A549 (cell line): ENCODE data around the gene NMUR2. TPM values are rescaled to one million over a fixed set of nuclear protein-coding genes. Genes with fewer than 3 reads are reported as not detected.

ENCODE experiments used
- ATAC-seq, 2 experiments: fragments of 200-7000 bp in 1 of 2; fragments of >200 bp in 1 of 2; cut with Nextera tagmentation in 1 of 2; cut with Tn5 transposase in 1 of 2; 3 replicates each; pipeline versions ENCODE4 v1.8.0 to v1.9.1; 2018 to 2020; ENCODE audit warnings: mild to moderate bottlenecking in 1 of 2, moderate library complexity in 1 of 2
- CTCF ChIA-PET: fragments of 300-600 bp; sonication (Branson Sonifier 250); formaldehyde crosslinking; extraction: SDS; loops from one replicate; lab custom pipeline; 2021; ENCODE audit warnings: antibody characterized with exemption, inconsistent platforms; lab: Yijun Ruan, JAX
- POLR2A ChIA-PET: fragments of 350-600 bp; formaldehyde crosslinking; extraction: SDS; loops from one replicate; lab custom pipeline; 2021; ENCODE audit warnings: antibody characterized with exemption, inconsistent platforms; lab: Yijun Ruan, JAX
- DNase-seq, 2 experiments: peaks; one replicate each; pipeline versions ENCODE4 v3.0.0 to v3.0.0-alpha.2; 2011 to 2016; ENCODE audit warnings: low read depth in 1 of 2, low spot score in 1 of 2
- FAIRE-seq: peaks from 2 replicates; lab custom pipeline; 2011; peaks lifted over from hg19 to GRCh38; lab: Jason Lieb, UNC
- H3K27ac ChIP-seq, 2 experiments: fragments of >200 bp; sonication (Bioruptor Twin); formaldehyde crosslinking; 3 replicates each; pipeline ENCODE4 v1.5.1; 2016 to 2017
- H3K4me1 ChIP-seq: fragments of >200 bp; sonication (Bioruptor Twin); formaldehyde crosslinking; 3 replicates; pipeline ENCODE4 v1.6.1; 2016
- H3K4me2 ChIP-seq: fragments of >200 bp; sonication (Bioruptor Twin); formaldehyde crosslinking; 3 replicates; pipeline ENCODE4 v1.6.1; 2016
- H3K4me3 ChIP-seq: fragments of >200 bp; sonication (Bioruptor Twin); formaldehyde crosslinking; 3 replicates; pipeline ENCODE4 v1.5.1; 2016
- H3K9me3 ChIP-seq: fragments of >200 bp; sonication (Bioruptor Twin); formaldehyde crosslinking; 3 replicates; pipeline ENCODE4 v1.6.1; 2016
- CBX8 ChIP-seq: fragments of 200-600 bp; sonication (generic); IDR thresholded peaks from 2 replicates; pipeline ENCODE4 v1.6.1; 2016
- CHD4 ChIP-seq: fragments of 200-600 bp; sonication (generic); IDR thresholded peaks from 2 replicates; pipeline ENCODE4 v1.6.1; 2016; ENCODE audit warnings: antibody characterized with exemption, mild to moderate bottlenecking, borderline replicate concordance
- EHF ChIP-seq: fragments of 250-450 bp; sonication (Bioruptor Pico); IDR thresholded peaks from 2 replicates; pipeline ENCODE4 v1.5.0; 2020; ENCODE audit warnings: mild to moderate bottlenecking
- EHMT2 ChIP-seq: fragments of 200-600 bp; sonication (generic); IDR thresholded peaks from 2 replicates; pipeline ENCODE4 v1.6.1; 2016; ENCODE audit warnings: antibody characterized with exemption, low read depth, mild to moderate bottlenecking, moderate library complexity
- FOSB ChIP-seq: fragments of 250-450 bp; sonication (Bioruptor Pico); IDR thresholded peaks from 2 replicates; pipeline ENCODE4 v1.5.0; 2020; ENCODE audit warnings: mild to moderate bottlenecking, moderate library complexity
- FOXS1 ChIP-seq: fragments of 250-450 bp; sonication (Bioruptor Pico); IDR thresholded peaks from 2 replicates; pipeline ENCODE4 v1.5.0; 2020; ENCODE audit warnings: mild to moderate bottlenecking, moderate library complexity
- GATA3 ChIP-seq: IDR thresholded peaks from 2 replicates; pipeline ENCODE4 v1.6.1; 2012; ENCODE audit warnings: borderline replicate concordance
- HOXB13 ChIP-seq: fragments of 250-450 bp; sonication (Bioruptor Pico); IDR thresholded peaks from 2 replicates; pipeline ENCODE4 v1.5.0; 2020; ENCODE audit warnings: low read depth, mild to moderate bottlenecking, moderate library complexity
- HOXB5 ChIP-seq: fragments of 250-450 bp; sonication (Bioruptor Pico); IDR thresholded peaks from 2 replicates; pipeline ENCODE4 v1.5.0; 2020; ENCODE audit warnings: mild to moderate bottlenecking, moderate library complexity
- MAFK ChIP-seq: fragments of 450-650 bp; IDR thresholded peaks from 2 replicates; pipeline ENCODE4 v1.6.1; 2014; ENCODE audit not compliant: partially characterized antibody
- NPAS2 ChIP-seq: fragments of 250-450 bp; sonication (Bioruptor Pico); IDR thresholded peaks from 2 replicates; pipeline ENCODE4 v1.8.0; 2022; ENCODE audit warnings: mild to moderate bottlenecking, moderate library complexity, borderline replicate concordance
- POLR2AphosphoS2 ChIP-seq: conservative IDR thresholded peaks from 2 replicates; pipeline ENCODE4 v1.6.1; 2012; ENCODE audit warnings: low read length, improper control_type of control experiment, inconsistent platforms
- RARB ChIP-seq: fragments of 250-450 bp; sonication (Bioruptor Pico); IDR thresholded peaks from 2 replicates; pipeline ENCODE4 v1.8.0; 2021; ENCODE audit warnings: mild to moderate bottlenecking, moderate library complexity
- RFX5 ChIP-seq: fragments of 450-650 bp; IDR thresholded peaks from 2 replicates; pipeline ENCODE4 v1.7.1; 2014; ENCODE audit warnings: antibody characterized with exemption, mild to moderate bottlenecking, moderate library complexity
- SMC3 ChIP-seq: fragments of >200 bp; sonication (Bioruptor Twin); formaldehyde crosslinking; IDR thresholded peaks from 3 replicates; pipeline ENCODE4 v1.6.1; 2018; ENCODE audit warnings: inconsistent platforms
- SREBF2 ChIP-seq: fragments of 450-650 bp; IDR thresholded peaks from 2 replicates; pipeline ENCODE4 v1.6.1; 2014; ENCODE audit warnings: mild to moderate bottlenecking, moderate library complexity
- TP53 ChIP-seq: fragments of 250-450 bp; sonication (Bioruptor Pico); IDR thresholded peaks from 2 replicates; pipeline ENCODE4 v1.5.0; 2021; ENCODE audit warnings: mild to moderate bottlenecking, moderate library complexity
- ZFP36 ChIP-seq: fragments of 450-650 bp; IDR thresholded peaks from 2 replicates; pipeline ENCODE4 v1.6.1; 2014; ENCODE audit warnings: borderline replicate concordance; ENCODE audit not compliant: partially characterized antibody
- WGBS: methylation state at CpG from one replicate; pipeline ENCODE4 v1.1.6; 2017; ENCODE audit errors: missing lambda C conversion rate; 5-methylcytosine and 5-hydroxymethylcytosine counted together
- polyA plus RNA-seq, 4 experiments: library from polyadenylated mRNA; depleted of rRNA in 3 of 4; stranded (reverse); fragments of >200 nt; fragmentation: RNase III in 1 of 4; extraction: RNeasy Plus Mini Kit Qiagen cat#74134 plus additional on column Dnase treatment in 1 of 4; gene quantifications; 2 replicates in 3 of 4; 3 replicates in 1 of 4; pipeline ENCODE4 v1.2.3, GENCODE V29; 2011 to 2017
- TF ChIP-seq, protein P1 (sequence below): fragments of 250-450 bp; sonication (Bioruptor Pico); IDR thresholded peaks from 2 replicates; pipeline ENCODE4 v1.5.0; 2021; ENCODE audit warnings: mild to moderate bottlenecking, moderate library complexity, borderline replicate concordance
- TF ChIP-seq, protein P2 (sequence below): IDR thresholded peaks from 2 replicates; pipeline ENCODE4 v1.6.1; 2012

NMUR2 gene
- polyA plus RNA-seq, 2 of the 4 experiments (the other 2 are of a cell fraction) = not detected

DNA sequence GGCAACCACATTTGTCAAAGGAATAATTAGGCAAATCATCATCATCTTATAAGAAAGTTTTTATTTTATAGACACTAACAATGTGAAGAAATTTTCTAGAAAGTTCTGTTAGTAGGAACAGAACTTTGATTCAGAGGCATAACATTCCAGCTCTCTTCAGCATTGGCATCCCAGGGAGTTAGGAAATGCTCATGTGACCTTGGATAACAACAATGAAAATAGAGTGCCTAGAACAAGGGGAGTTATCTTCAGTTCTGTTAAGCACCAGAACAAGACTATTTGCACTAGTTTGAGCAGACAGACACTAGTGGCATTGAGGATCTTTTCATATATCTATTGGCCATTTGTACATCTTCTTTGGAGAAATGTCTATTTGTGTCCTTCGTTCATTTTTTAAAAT, 7.0 kb upstream of the NMUR2 start:
- Histone ChIP-seq H3K4me2 (no peak overlapping the region), H3K4me1 (no peaks in the 10 kb centered on the region), H3K9me3 (no peaks in the 10 kb centered on the region), H3K4me3 (no peak overlapping the region), H3K27ac (no peak overlapping the region)
- ChIA-PET CTCF (no interaction called here), POLR2A (no interaction called here)
- no peak for FAIRE-seq
- no peak for DNase-seq
- ATAC-seq = no peak
- WGBS = 11% methylated on average over 1 of the region's 1 CpG
- TF ChIP-seq, protein P1, sequence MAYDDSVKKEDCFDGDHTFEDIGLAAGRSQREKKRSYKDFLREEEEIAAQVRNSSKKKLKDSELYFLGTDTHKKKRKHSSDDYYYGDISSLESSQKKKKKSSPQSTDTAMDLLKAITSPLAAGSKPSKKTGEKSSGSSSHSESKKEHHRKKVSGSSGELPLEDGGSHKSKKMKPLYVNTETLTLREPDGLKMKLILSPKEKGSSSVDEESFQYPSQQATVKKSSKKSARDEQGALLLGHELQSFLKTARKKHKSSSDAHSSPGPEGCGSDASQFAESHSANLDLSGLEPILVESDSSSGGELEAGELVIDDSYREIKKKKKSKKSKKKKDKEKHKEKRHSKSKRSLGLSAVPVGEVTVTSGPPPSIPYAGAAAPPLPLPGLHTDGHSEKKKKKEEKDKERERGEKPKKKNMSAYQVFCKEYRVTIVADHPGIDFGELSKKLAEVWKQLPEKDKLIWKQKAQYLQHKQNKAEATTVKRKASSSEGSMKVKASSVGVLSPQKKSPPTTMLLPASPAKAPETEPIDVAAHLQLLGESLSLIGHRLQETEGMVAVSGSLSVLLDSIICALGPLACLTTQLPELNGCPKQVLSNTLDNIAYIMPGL (CRISPR knock-in tag) = no peak
- no peak for TF ChIP-seq SMC3
- TF ChIP-seq FOXS1 (CRISPR knock-in tag) = no peak
- no peak for TF ChIP-seq EHMT2
- no peak for TF ChIP-seq TP53 (CRISPR knock-in tag)
- TF ChIP-seq RFX5 = no peak
- TF ChIP-seq POLR2AphosphoS2 = no peak
- TF ChIP-seq SREBF2 = no peak
- no peak for TF ChIP-seq RARB
- TF ChIP-seq HOXB5 (CRISPR knock-in tag) = no peak
- no peak for TF ChIP-seq HOXB13 (CRISPR knock-in tag)
- no peak for TF ChIP-seq CBX8

DNA sequence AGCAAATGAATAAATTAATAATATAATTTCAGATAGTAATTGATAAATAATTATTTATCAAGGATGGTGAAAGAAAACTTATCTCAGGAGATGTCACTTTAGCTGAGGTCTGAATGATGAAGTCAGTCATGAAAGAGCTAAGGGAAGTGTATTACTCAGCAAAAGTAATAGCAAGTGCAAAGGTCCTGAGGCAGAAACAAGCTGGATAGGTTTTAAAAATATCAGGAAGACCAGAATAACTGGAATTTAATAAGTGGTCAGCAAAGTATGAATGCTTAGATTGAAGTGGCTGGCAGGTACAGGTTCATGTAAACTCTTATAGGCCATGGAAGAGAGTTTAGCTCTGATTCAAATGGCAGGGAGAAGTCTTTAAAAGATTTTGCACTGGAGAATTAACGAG, 1.0 kb upstream of the NMUR2 start:
- POLR2A ChIA-PET = no interaction called here
- H3K4me1 ChIP-seq = no peaks in the 10 kb centered on the region
- CTCF ChIA-PET = no interaction called here
- TF ChIP-seq ZFP36 (no peak), MAFK (no peak), FOSB (CRISPR knock-in tag) (no peak), RARB (no peak)
- DNase-seq = no peak
- no peak for ATAC-seq
- H3K9me3 ChIP-seq = no peaks in the 10 kb centered on the region
- no peak overlapping the region for H3K4me2 ChIP-seq
- no peak for FAIRE-seq
- H3K27ac ChIP-seq = no peak overlapping the region
- 0% methylated on average over 1 of the region's 1 CpG for WGBS
- no peak overlapping the region for H3K4me3 ChIP-seq

DNA sequence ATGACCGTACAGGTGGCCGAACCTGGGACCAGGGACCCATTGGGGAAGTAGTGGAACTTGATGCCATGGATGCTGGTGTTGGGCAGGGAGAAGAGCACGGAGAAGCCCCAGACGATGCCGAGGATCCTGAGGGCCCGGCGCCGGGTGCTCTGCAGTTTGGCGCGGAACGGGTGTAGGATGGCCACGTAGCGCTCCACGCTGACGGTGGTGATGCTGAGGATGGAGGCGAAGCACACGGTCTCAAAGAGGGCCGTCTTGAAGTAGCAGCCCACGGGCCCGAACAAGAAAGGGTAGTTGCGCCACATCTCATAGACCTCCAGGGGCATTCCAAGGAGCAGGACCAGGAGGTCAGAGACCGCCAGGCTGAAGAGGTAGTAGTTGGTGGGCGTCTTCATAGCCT, 585 bp downstream of the NMUR2 start:
- DNase-seq (no peak), FAIRE-seq (no peak)
- WGBS = 57% methylated on average over 23 of the region's 23 CpGs
- H3K4me2 ChIP-seq = no peak overlapping the region
- ChIA-PET POLR2A (no interaction called here), CTCF (interaction anchor here (0.6 kb wide), 1 partner anchor 590 kb away, joined by 4 read pairs; no protein-coding TSS in a partner anchor)
- TF ChIP-seq FOXS1 (CRISPR knock-in tag) (no peak), GATA3 (no peak), EHF (CRISPR knock-in tag) (no peak), CHD4 (no peak), FOSB (CRISPR knock-in tag) (no peak), NPAS2 (CRISPR knock-in tag) (no peak)
- TF ChIP-seq, protein P2, sequence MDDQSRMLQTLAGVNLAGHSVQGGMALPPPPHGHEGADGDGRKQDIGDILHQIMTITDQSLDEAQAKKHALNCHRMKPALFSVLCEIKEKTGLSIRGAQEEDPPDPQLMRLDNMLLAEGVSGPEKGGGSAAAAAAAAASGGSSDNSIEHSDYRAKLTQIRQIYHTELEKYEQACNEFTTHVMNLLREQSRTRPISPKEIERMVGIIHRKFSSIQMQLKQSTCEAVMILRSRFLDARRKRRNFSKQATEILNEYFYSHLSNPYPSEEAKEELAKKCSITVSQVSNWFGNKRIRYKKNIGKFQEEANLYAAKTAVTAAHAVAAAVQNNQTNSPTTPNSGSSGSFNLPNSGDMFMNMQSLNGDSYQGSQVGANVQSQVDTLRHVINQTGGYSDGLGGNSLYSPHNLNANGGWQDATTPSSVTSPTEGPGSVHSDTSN = no peak
- TF ChIP-seq, all 56 proteins: peak for 0
- no peak overlapping the region for H3K4me3 ChIP-seq
- ATAC-seq = no peak
- H3K9me3 ChIP-seq = no peaks in the 10 kb centered on the region
- no peaks in the 10 kb centered on the region for H3K4me1 ChIP-seq
- no peak overlapping the region for H3K27ac ChIP-seq
